ENCODE data around the gene IDI2.
A peak's percentile ranks its signal among the peaks of the same experiment; 100 is the strongest.

Gene IDI2

GRCh38 chr10:1003884-1004670, 21.6 kb downstream of the IDI2 start:
- DNase-seq, result no peak

- DNase-seq, result no peak
Measured at GRCh38 chr10:1002425-1003006, 23.1 kb downstream of the IDI2 start.

- DNase-seq, result no peak
Measured at GRCh38 chr10:997266-998022, 28.2 kb downstream of the IDI2 start.

GRCh38 chr10:996031-996430, 29.6 kb downstream of the IDI2 start:
- DNase-seq, result no peak

GRCh38 chr10:995559-995926, 30.1 kb downstream of the IDI2 start:
- DNase-seq, result no peak

- no peak for DNase-seq
Measured at GRCh38 chr10:994836-995558, 30.7 kb downstream of the IDI2 start.

GRCh38 chr10:992871-993270, 32.8 kb downstream of the IDI2 start:
- DNase-seq, result no peak

GRCh38 chr10:992467-992866, 33.2 kb downstream of the IDI2 start:
- DNase-seq, result no peak

GRCh38 chr10:990808-991207, 34.9 kb downstream of the IDI2 start:
- no peak for DNase-seq

- DNase-seq, result no peak
Measured at GRCh38 chr10:988667-989545, 36.8 kb downstream of the IDI2 start.

- peak; percentile 95 for DNase-seq
Measured at GRCh38 chr10:987870-988666, 37.6 kb downstream of the IDI2 start, which contains the start of gene GTPBP4. GTPBP4 (plus strand) TSS chr10:988434; CDS start chr10:988480, 46 bp downstream.

- DNase-seq, result no peak
Measured at GRCh38 chr10:987620-987869, 38.1 kb downstream of the IDI2 start.

- DNase-seq, result no peak
Measured at GRCh38 chr10:986881-987619, 38.6 kb downstream of the IDI2 start.

- no peak for DNase-seq
Measured at GRCh38 chr10:986137-986825, 39.4 kb downstream of the IDI2 start.

- DNase-seq, result no peak
Measured at GRCh38 chr10:985361-985760, 40.3 kb downstream of the IDI2 start.

GRCh38 chr10:983971-984655, 41.5 kb downstream of the IDI2 start:
- DNase-seq, result no peak

GRCh38 chr10:983401-983800, 42.3 kb downstream of the IDI2 start:
- DNase-seq, result no peak

GRCh38 chr10:980468-981093, 45.1 kb downstream of the IDI2 start:
- no peak for DNase-seq

- DNase-seq, result no peak
Measured at GRCh38 chr10:978826-979421, 46.7 kb downstream of the IDI2 start.
